Loucy (cell line): ENCODE results near the gene LNPEP.

Experiments
- H2AFZ ChIP-seq: fragments of 200-600 bp; sonication (generic); 2 replicates; pipeline ENCODE4 v1.6.0; 2016; ENCODE audit warnings: antibody characterized with exemption, mild to moderate bottlenecking, low read length, moderate library complexity
- H3F3A ChIP-seq: fragments of 200-600 bp; 2 replicates; pipeline ENCODE4 v1.6.0; 2016; ENCODE audit warnings: antibody characterized with exemption, low read depth, mild to moderate bottlenecking
- H3K27me3 ChIP-seq: fragments of 200-600 bp; sonication (generic); 2 replicates; pipeline ENCODE4 v1.6.1; 2014; ENCODE audit warnings: low read length, mild to moderate bottlenecking; ENCODE audit not compliant: insufficient read depth, poor library complexity, severe bottlenecking
- H3K36me3 ChIP-seq: fragments of 200-600 bp; sonication (generic); 2 replicates; pipeline ENCODE4 v1.6.1; 2016; ENCODE audit warnings: low read length; ENCODE audit not compliant: insufficient read depth
- H3K4me1 ChIP-seq: fragments of 200-600 bp; sonication (generic); 2 replicates; pipeline ENCODE4 v1.5.1; 2014; ENCODE audit warnings: low read length, mild to moderate bottlenecking; ENCODE audit not compliant: insufficient read depth, poor library complexity, severe bottlenecking
- H3K4me2 ChIP-seq: fragments of 200-600 bp; sonication (generic); 2 replicates; pipeline ENCODE4 v1.6.0; 2014; ENCODE audit warnings: antibody characterized with exemption, low read length, low read depth, mild to moderate bottlenecking; ENCODE audit not compliant: poor library complexity, severe bottlenecking
- H3K4me3 ChIP-seq: fragments of 200-600 bp; sonication (generic); 2 replicates; pipeline ENCODE4 v1.5.1; 2014; ENCODE audit warnings: low read length, mild to moderate bottlenecking, mixed read lengths; ENCODE audit not compliant: poor library complexity, severe bottlenecking
- H3K79me2 ChIP-seq: fragments of 200-600 bp; sonication (generic); 2 replicates; pipeline ENCODE4 v1.6.1; 2014; ENCODE audit warnings: low read length; ENCODE audit not compliant: insufficient read depth
- H3K9ac ChIP-seq: fragments of 200-600 bp; sonication (generic); 2 replicates; pipeline ENCODE4 v1.6.0; 2014; ENCODE audit warnings: mild to moderate bottlenecking, low read depth, low read length, moderate library complexity; ENCODE audit not compliant: poor library complexity, severe bottlenecking
- H3K9me2 ChIP-seq: fragments of 200-600 bp; sonication (generic); replicated peaks from 2 replicates; pipeline ENCODE4 v1.6.1; 2016; ENCODE audit warnings: low read depth, low read length, mixed read lengths
- H3K9me3 ChIP-seq: fragments of 200-600 bp; sonication (generic); 2 replicates; pipeline ENCODE4 v1.6.1; 2014; ENCODE audit warnings: mild to moderate bottlenecking, antibody characterized with exemption, low read length, low read depth; ENCODE audit not compliant: insufficient read depth
- H4K20me1 ChIP-seq: fragments of 200-600 bp; sonication (generic); 2 replicates; pipeline ENCODE4 v1.6.0; 2014; ENCODE audit warnings: antibody characterized with exemption, low read length, mild to moderate bottlenecking; ENCODE audit not compliant: insufficient read depth, poor library complexity, severe bottlenecking
- CTCF ChIP-seq: fragments of 200-600 bp; sonication (generic); conservative IDR thresholded peaks from 2 replicates; pipeline ENCODE4 v1.5.1; 2014; ENCODE audit warnings: mild to moderate bottlenecking, antibody characterized with exemption, low read length
- EZH2phosphoT487 ChIP-seq: fragments of 200-600 bp; IDR thresholded peaks from 2 replicates; pipeline ENCODE4 v1.6.1; 2018; ENCODE audit warnings: antibody characterized with exemption, mild to moderate bottlenecking, moderate library complexity, borderline replicate concordance

LNPEP gene

DNA sequence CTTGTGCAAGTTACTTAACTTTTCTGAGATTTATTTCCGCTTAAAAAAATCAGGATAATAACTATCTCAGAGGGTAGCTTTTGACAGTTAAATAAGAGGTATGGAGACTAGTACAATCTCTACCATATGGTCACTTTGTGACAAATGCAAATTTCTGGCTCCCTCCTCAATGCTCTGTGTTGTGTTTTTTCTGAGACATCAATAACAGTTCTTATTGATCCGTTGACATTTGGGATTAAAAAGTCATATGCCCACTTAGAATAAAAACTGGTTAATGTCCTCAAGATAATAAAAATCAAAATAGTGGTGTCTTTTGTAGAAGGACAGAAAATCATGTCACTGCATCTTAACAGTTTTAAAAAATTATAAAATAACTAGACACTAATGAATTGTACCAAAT is 24.7 kb upstream of the LNPEP start:
- Histone ChIP-seq H3K9me2 (no peaks in the 10 kb centered on the region), H3K9me3 (no peaks in the 10 kb centered on the region), H3F3A (no peaks in the 10 kb centered on the region), H4K20me1 (no peaks in the 10 kb centered on the region), H3K4me1 (peaks cover 4% of the 10 kb centered on the region), H3K4me2 (no peak overlapping the region), H3K79me2 (no peaks in the 10 kb centered on the region), H3K36me3 (no peaks in the 10 kb centered on the region; the same call in 1 of the 2 replicates), H3K4me3 (no peak overlapping the region), H2AFZ (no peak overlapping the region), H3K27me3 (no peaks in the 10 kb centered on the region), H3K9ac (no peak overlapping the region)
- TF ChIP-seq CTCF (no peak), EZH2phosphoT487 (no peak)

DNA sequence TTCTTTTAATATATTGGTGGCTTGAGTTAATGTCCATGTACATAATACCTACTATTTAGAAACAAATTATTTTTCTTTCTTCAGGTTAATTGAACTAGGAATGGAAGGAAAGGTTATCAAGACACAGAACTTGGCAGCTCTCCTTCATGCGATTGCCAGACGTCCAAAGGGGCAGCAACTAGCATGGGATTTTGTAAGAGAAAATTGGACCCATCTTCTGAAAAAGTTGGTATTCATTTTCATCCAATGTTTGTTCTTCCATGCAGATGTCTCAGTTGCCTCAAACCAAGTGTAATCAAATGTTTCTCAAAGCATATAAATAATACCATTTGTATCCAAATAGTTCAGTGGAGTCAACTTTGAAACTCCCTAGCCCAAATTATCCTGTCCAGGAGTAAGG is 22.6 kb upstream of the LNPEP start:
- no peaks in the 10 kb centered on the region for H3K27me3 ChIP-seq
- H2AFZ ChIP-seq: no peak overlapping the region
- no peak overlapping the region for H3K4me3 ChIP-seq
- H3K9ac ChIP-seq: no peak overlapping the region
- peaks cover 4% of the 10 kb centered on the region for H3K4me1 ChIP-seq
- no peaks in the 10 kb centered on the region; the same call in 1 of the 2 replicates for H3K36me3 ChIP-seq
- no peaks in the 10 kb centered on the region for H4K20me1 ChIP-seq
- TF ChIP-seq EZH2phosphoT487 (no peak), CTCF (no peak)
- no peaks in the 10 kb centered on the region for H3K9me3 ChIP-seq
- no peak overlapping the region for H3K4me2 ChIP-seq
- H3K9me2 ChIP-seq: no peaks in the 10 kb centered on the region
- H3K79me2 ChIP-seq: no peaks in the 10 kb centered on the region
- no peaks in the 10 kb centered on the region for H3F3A ChIP-seq

DNA sequence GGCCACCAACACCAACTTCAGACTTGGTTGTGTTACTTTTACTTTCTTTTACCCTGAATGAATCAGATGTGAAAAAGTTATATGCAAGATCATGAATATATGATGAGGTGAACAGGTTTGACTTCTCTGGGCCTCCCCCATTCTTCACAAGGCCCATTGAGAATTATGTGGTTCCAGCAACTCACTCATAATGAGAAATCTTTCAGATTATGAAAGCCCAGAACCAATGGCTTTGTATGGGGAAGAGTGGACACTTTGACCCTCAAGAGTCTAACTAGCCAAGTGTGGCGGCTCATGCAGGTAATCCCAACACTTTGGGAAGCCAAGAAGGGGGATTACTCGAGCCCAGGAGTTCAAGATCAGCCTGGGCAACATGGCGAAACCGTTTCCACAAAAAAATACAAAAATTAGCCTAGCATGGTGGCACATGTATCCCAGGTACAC is 16.1 kb upstream of the LNPEP start:
- peak overlapping the region; percentile 29 for H3K4me2 ChIP-seq
- TF ChIP-seq EZH2phosphoT487 (no peak), CTCF (no peak)

More for the DNA sequence above, 16.1 kb upstream of the LNPEP start:
- Histone ChIP-seq H3K27me3 (no peaks in the 10 kb centered on the region), H3K4me1 (peaks cover 24% of the 10 kb centered on the region), H3K4me3 (no peak overlapping the region), H3K9me2 (no peaks in the 10 kb centered on the region), H3F3A (no peaks in the 10 kb centered on the region), H2AFZ (no peak overlapping the region), H3K9ac (no peak overlapping the region), H3K79me2 (no peaks in the 10 kb centered on the region), H3K36me3 (no peaks in the 10 kb centered on the region), H3K9me3 (no peaks in the 10 kb centered on the region), H4K20me1 (no peaks in the 10 kb centered on the region)
